ENCODE results near the gene RBM45.
"Not testable (repeated sequence)": the region's sequence is repeated elsewhere in the genome, so short reads cannot be mapped to it uniquely, and the experiment has no call there.

The RBM45 gene

DNA sequence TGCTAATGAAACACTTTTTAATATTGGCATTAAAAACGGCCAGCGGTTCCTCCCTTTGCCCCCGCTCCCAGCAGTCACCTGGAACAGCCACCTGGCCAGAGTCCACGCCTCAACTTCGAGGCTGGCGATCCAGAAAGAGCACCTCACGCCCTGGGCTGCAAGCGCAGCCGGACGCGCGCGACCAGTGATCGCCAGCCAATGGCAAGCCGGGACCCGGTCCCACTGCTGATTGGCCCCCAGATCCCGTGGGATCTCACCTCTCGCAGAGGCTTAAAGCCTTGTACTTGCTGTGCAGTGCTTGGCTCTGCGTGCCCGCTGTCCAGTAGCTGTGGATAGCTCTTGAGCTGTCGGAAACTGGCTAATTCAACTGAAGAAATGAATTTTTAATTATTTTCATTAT, 4.1 kb upstream of the RBM45 start:
- no peak for DNase-seq

DNA sequence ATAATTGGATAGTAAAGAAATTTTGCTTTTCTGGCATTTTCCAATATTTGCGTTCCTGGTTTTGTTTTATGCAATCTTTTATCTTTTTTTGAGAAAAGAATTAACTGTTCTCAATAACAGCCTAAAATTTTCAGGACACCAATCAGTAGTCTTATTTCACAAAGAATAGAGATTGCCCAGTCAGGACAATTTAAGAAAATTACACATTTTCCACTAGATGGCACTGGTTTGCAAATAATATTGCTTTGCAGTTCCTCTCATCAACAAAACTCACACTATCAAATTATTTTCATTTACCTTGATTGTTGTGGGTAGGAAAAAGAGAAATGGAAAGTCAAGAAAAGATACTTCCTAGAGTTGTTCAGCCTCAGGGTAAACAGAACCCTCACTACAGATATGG, 2.4 kb upstream of the RBM45 start:
- DNase-seq: peak; percentile 37

DNA sequence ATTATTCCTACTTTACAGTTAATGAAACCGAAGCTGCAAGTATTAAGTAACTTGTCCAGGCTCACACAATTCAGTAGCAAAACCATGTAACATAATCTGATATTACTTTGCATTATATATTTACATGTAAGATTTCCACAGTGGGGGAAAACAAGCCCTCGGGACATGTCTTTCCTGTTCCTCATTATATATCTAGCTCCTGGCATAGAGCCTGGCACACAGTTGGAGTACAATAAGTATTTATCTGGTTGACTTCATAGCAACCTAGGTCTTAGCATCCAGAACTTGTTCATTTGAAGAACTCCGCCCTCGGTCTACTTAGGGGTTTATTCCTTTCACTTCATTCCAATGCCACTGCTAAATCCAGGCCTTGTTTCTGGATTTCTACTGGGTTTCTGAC, 1.6 kb upstream of the RBM45 start:
- DNase-seq: no peak

DNA sequence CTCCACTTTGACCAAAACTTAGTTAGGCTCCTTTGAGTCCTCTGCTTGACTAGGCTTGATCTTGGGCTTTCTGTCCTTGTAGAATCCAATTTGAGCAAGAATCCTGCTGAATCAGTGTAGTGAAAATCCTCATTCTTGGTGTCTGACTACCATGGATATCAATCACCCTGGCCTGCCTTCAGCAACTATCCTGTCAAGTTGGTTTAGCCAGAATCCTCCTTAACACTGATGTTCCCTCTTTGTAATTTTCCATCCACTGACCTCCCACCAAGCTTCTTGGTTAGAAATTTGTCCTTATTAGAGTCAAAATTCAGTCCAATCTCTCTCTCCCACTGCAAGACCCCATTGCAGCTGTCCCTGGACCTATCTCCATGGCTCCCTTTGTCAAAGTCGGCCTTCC, 494 bp upstream of the RBM45 start:
- DNase-seq: no peak

DNA sequence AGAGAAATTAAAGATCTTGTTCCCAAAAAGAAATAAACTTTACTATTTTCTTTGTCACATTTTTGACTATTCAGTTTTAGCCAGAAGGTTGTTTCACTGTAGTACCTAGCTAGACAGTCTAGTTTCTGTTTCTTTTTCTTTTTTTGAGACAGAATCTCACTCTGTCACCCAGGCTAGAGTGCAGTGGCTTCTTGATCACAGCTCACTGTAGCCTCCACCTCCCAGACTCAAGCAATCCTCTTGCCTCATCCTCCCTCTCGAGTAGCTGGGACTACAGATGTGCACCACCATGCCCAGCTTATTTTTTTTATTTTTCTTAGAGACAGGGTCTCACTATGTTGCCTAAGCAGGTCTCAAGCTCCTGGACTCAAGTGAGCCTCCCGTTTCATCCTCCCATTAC, 2.2 kb downstream of the RBM45 start:
- no peak for DNase-seq

DNA sequence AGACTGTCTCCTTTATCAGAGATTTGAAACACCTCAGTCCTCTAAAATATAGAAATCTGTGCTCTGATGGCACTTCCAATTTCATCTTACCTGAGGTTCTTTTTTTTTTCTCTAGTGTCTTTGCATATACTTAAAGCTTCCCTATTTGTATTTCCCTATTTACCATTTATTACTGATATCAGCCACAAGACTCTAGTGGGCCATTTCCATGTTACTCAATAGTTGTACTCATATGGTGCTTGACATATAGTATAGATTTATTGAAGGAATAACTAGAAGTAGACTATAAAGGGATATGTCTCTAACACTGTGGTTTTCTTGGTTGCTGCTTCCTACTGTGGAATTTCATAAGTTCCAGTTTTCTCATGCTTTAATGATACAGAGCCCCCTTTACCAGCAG, 3.0 kb downstream of the RBM45 start:
- DNase-seq: no peak

DNA sequence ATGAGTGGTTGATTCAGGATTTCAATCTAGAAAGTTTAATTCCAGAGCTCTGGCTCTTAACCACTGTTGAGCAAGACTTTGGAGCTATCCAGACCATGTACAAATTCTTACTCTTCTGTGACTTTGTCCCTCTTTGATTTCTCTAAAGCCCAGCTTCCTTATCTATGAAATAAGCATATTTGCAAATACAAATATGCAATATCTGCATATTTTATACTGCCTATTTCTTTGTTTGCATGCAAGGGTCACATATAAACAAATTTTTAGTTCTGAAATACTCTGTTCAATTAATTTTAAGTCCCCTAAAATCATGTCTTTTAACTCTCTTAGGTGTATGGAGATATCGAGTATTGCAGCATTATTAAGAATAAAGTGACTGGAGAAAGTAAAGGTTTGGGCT, 5.5 kb downstream of the RBM45 start:
- DNase-seq: no peak

DNA sequence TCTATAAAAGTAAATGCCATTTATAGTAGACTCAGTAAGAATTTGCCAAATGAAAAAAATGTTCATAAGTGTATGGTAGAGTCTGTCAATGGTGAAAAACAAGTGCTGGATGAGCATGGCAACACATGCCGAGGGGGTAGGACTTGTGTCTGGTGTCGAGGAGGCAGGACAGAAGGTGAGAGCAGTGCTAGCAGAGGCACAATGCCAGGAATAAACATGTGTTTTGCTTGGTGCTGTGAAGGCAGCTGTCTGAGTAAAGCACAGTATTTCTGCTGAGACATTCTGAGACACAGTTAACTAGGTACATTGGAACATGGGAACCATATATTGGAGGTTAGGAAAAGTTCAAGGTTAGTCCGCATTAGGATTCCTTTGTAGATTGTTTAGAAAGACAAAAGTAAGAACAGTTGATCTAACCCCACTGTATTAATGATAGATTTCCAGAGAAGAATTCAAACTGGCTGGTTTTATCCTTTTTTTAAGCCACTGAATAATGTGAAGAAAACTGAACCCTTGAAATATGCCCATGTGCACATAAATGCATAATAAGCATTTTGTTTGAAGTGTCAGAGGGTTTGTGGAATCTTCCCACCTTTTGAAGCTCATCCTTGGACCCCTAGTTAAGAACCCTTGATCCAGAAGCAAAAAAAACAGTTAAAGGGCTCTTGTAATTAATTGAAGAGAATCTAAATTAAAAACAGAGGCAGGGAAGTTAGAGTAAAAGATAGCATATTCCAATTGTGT, 7.1 kb downstream of the RBM45 start:
- no peak for DNase-seq

DNA sequence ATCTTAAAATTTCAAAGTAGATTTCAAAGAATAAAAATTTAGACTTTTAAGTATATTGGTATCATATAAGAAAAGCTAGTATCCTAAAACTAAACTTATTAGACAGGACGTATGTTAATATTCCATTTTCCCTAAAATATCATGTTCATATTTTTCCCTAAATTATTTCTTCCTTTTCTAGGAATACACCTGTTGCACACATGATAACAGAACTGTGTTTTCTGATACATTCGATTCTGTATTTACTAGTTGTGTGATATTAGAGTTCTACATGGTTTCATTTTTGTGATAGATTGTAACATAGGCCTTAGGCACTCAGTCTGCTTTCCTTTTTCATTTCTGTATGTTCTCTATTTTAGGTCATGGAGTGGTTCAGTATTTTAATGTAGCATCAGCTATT, 10.9 kb downstream of the RBM45 start:
- no peak for DNase-seq

DNA sequence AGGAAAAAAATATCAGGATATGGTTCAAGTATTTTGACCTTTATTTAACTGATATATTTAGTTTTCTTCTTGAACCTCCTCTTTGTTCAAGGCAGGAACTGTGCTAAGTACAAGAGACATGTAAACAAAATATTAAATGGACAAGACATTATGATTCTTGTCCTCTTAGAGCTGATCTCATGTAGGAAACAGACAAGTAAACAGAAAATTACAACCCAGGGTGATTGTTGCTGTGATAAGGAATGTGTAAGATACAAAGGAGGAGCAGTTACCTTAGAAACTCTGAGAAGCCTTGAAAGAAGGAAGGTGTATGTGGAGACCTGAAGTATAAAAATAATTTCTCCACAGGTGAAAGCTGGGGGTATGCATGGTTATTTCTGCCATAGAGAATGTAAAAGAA, 12.9 kb downstream of the RBM45 start:
- no peak for DNase-seq

DNA sequence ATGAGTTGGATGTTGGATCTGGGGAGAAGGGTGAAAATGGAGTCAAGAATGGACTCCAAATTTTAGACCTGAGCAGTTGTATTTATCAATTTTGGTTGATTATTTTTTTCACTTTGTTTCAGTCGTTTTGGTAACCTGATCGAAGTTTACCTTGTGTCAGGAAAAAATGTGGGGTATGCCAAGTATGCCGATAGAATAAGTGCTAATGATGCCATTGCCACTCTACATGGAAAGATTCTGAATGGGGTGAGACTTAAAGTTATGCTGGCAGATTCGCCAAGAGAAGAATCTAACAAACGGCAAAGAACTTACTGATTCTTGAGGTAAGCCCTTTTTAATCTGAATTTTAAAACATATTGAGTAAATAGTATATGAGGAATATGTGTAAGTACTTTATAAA, 13.6 kb downstream of the RBM45 start:
- no peak for DNase-seq

DNA sequence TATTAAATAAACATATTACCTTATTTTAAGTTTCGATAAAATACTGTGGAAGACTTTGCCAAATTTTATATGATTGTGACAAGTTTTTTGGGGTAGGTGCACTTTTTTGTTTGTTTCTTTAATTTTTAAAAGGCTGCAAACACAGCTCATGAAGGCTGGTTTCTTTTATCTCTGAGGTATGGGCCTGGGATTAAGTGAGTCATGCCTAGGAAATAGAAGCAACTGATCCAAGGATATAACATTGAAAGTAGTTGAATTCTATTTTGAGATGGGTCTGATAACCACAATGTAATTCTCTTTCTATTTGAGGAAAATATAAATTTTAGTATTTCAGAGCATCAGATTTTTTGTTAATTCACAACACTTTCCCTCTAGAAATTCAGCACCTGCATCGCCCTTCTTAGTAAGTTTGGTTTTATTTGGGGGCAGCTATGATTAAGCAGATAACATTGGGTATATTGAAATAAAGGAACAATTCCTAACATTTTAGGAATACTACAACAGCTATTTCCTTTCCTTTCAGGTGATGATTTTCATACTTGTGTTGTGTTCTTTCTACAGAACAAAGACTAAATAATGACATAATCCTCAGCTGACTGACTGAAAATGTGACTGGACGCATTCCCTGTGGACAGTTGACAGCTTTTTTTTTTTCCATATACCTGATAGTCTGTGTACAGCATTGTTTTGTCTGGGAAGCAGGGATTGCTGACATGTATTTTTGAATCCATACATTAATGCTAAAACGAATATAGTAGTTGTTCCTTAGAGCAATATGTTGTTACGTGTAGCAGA, 16.8 kb downstream of the RBM45 start:
- DNase-seq: no peak

DNA sequence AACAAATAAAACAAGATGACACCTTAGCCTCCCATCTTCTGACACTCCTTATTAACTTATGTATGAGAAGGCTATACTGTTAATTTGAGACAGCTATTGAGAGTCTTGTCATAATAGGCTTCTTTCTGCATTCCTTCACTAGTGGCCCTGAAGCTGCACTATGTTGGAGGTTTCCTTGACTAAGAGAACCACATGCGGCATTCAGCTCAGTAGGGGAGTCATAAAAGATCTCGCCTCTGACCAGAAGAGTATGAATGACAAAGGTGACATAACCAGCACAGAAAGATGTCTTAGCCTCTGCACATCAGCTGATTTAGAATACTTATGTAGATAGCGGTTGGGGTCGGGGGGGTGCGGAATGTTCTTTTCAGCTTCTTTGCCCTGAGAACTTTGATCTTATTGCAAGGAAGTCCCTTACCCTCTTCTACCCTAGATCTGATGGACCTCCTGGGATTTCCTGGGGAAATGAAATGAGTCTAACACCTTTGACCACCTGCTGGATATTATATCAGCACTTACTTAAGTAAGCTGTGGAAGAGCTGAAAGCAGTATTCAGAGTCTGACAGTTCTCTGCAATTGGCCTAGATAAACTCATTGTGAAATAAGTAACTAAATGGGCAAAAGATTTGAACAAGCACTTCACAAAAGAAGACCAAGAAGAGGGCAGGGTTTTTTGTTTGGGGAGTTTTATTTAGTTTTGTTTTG, 24.2 kb downstream of the RBM45 start:
- DNase-seq: no peak

DNA sequence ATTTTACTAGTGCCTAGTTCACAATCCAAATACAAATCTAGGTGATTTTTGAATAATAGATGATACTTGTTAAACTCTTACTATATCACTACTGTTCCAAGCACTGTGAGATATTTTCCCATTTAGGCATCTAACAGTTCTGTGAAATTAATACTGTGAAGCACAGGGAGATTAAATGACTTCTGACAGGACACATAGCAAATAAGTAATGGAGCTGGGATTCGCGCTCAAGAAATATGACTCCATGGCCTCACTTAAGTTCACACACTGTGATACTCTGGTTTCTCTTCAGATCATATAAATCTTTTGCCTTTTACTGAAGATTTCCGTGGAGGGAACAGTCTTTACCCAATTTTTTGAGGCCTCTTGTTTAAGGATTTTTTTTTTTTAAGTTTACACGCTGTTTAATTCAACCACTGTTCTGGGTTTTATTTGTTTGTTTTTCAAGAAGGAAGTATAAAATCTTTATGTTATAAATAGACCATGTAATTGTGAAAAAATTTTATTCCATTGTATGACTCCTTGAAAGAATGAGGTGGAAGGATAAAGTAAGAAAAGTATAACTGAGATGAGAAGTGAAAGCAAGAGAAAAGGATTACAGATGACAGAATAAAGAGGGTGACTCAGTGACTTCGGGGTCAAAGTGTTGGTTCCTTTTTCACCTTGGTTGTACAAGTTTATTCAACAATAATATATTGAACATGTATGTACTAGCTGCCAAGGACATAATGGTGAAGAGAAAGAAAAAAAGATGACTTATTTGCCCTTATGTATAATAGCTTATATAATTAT, 30.2 kb downstream of the RBM45 start:
- DNase-seq: no peak

DNA sequence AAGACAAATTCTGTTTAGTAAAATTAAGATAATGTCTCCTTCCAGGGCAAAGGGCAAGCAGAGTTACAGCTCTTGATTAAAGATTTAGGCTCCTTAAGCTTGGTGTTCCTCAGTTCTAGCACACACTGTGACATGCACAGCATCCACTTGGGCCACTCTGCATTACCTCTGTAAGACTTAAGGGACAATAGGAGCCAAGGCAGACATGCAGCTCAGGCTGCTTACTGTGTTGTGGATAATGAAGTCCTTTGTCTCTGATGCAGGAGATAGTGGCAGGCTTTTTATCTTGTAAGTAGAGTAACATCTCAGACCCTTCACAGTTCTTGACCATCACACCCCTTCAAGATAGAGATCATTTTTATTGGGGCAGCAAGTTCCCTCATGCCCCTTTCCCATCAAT, 31.2 kb downstream of the RBM45 start:
- no peak for DNase-seq

DNA sequence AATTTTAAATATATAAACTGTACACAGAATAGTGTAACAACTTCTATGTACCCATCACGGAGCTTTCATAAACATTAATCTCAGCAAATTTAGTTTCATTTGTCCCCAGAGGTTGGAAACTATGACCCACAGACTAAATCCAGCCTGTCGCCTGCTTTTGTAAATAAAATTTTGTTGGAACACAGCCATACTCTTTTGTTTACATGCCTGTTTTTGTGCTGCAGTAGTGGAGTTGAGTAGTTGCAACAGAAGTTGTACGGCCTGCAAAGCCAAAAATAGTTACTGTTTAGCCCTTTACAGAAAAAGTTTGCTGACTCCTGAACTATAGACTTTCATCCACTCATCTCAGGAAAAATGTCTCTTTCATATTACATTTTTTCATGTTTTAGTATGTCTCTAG, 39.8 kb downstream of the RBM45 start:
- no peak for DNase-seq

DNA sequence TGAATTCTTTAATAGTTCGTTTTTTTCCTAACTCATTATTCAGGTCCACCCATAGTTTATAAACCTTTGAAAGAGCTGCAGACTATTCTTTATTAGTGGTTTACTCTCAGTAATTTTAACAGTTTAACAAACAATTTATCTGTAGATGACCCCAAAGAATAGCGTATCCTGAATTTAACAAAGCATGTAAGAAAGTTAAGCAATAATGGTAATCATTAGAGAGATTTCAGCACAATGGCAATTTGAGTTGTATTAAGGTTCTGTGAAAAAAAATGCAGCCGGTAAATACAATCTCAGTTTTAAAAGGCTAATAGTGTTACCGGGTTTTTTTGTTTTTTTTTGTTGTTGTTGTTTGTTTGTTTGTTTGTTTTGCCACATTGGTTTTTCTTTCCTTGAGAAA, 40.3 kb downstream of the RBM45 start:
- no peak for DNase-seq

DNA sequence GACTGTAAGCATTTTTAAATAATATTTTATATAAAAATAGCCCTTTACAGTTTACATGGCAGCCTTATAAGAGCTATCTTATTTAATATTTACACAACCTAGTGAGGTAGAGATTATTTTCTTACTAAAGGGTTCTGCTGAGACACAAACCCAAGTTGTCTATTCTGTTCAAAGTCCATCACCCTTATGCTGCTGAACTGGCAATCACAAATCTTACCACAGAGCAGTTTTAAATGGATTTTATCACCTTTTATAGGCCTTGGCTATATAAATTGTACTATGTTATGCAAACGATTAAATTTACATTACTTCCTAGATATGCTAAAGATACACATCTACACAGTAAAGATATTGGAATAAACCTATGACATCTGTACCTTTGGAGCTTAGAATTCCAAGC, 40.7 kb downstream of the RBM45 start:
- no peak for DNase-seq

DNA sequence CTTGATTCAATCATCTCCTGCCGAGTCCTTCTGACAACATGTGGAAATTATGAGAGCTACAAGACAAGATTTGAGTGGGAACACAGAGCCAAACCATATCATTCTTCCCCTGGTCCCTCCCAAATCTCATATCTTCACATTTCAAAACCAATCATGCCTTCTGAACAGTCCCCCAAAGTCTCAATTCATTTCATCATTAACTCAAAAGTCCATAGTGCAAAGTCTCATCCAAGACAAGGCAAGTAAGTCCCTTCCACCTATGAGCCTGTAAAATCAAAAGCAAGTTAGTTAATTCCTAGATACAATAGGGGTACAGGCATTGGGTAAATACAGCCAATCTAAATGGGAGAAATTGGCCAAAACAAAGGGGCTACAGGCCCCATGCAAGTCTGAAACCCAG, 41.6 kb downstream of the RBM45 start:
- DNase-seq: not testable (repeated sequence)

DNA sequence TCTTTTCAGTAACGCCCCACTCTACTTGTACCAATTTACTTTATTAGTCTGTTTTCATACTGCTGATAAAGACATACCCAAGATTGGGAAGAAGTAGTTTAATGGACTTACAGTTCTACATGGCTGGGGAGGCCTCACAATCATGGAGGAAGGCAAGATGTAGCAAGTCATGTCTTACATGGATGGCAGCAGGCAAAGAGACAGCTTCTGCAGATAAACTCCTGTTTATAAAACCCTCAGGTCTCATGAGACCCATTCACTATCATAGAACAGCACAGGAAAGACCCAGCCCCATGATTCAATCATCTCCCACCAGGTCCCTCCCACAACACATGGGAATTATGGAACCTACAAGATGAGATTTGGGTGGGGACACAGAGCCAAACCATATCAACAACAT, 43.3 kb downstream of the RBM45 start:
- no peak for DNase-seq

DNA sequence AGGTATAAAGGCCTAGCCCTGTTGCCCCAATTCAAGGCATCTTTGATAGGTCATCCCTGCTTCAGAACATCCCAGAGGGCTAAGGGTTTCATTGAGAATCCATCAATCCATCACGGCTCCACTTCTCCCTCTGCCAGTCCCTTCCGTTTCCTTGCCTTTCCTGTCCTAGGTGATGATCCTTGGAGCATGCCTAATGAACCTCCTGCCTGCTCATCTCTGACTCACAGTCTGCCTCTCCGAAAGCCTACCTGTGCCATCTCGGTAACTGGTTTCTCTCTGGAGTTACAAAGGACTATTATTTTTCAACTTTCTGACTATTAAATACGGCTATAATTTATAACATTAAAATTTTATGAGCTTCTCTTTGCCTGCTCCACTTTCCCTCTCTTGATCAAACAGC, 45.3 kb downstream of the RBM45 start:
- no peak for DNase-seq

DNA sequence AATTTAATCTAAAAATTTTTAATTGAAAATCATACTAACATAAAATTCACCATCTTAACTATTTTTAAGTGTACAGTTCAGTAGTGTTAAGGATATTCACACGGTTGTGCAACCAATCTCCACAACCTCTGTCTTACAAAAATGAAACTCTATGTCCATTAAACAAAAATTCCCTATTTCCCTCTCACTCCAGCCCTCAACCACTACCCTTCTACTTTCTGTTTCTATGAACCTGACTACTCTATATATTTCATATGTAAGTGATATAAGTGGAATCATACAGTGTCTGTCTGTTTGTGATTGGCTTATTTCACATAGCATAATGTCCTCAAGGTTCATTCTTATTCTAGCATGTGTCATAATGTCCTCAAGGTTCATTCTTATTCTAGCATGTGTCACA, 47.7 kb downstream of the RBM45 start:
- no peak for DNase-seq

DNA sequence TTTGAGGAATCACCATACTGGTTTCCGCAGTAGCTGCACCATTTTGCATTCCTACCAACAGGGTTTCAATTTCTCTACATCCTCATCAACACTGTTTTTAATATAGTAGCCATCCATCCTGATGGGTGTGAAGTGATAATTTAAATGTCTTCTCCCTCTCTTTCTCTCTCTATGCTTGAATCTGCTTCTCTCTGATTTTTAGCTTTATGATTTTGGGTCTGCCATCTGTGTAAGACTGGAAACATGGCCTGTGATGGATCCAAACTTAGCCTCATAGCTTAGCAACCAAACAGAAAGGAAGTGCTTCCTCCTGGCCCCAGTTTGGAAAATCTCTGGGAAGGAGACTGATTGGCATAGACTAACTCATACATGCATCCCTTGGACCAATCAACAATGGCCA, 48.4 kb downstream of the RBM45 start:
- DNase-seq: no peak

Data from fibroblast of upper back skin (primary cell).